ENCODE data around the gene DLGAP4.

The DLGAP4 gene

GRCh38 chr20:36434383-36434782 lies 128.2 kb downstream of the DLGAP4 start:
- H3K36me3 ChIP-seq (ENCODE audit: control insufficient read depth, insufficient read depth, low read length), result no peaks in the 10 kb centered on the region

GRCh38 chr20:36435124-36435523 lies 129.0 kb downstream of the DLGAP4 start:
- H3K27me3 ChIP-seq (ENCODE audit: control insufficient read depth, insufficient read depth, low read length, poor library complexity, severe bottlenecking), result no peaks in the 10 kb centered on the region
- WGBS, 2 experiments, result 93% methylated on average over 7 of the region's 7 CpGs
- no peak overlapping the region for H3K27ac ChIP-seq (ENCODE audit: insufficient read depth, low read depth, low read length, poor library complexity, severe bottlenecking)
- H3K9me3 ChIP-seq (ENCODE audit: control insufficient read depth, low read length), result no peaks in the 10 kb centered on the region
- H3K4me3 ChIP-seq (ENCODE audit: insufficient read depth, low read depth, low read length), result no peak overlapping the region
- H3K36me3 ChIP-seq (ENCODE audit: control insufficient read depth, insufficient read depth, low read length), result no peaks in the 10 kb centered on the region
- H3K4me1 ChIP-seq (ENCODE audit: control insufficient read depth, insufficient read depth, low read length), result no peaks in the 10 kb centered on the region

More at GRCh38 chr20:36434383-36434782, 128.2 kb downstream of the DLGAP4 start:
- Histone ChIP-seq H3K27ac (ENCODE audit: insufficient read depth, low read depth, low read length, poor library complexity, severe bottlenecking) (no peak overlapping the region), H3K4me3 (ENCODE audit: insufficient read depth, low read depth, low read length) (no peak overlapping the region), H3K9me3 (ENCODE audit: control insufficient read depth, low read length) (no peaks in the 10 kb centered on the region), H3K4me1 (ENCODE audit: control insufficient read depth, insufficient read depth, low read length) (no peaks in the 10 kb centered on the region), H3K27me3 (ENCODE audit: control insufficient read depth, insufficient read depth, low read length, poor library complexity, severe bottlenecking) (no peaks in the 10 kb centered on the region)
- 91 to 93% methylated on average over 2 of the region's 2 CpGs for WGBS, 2 experiments

- no peak overlapping the region for H3K4me3 ChIP-seq (ENCODE audit: insufficient read depth, low read depth, low read length)
- H3K27me3 ChIP-seq (ENCODE audit: control insufficient read depth, insufficient read depth, low read length, poor library complexity, severe bottlenecking), result no peaks in the 10 kb centered on the region
- no peak overlapping the region for H3K27ac ChIP-seq (ENCODE audit: insufficient read depth, low read depth, low read length, poor library complexity, severe bottlenecking)
- 64 to 65% methylated on average over 56 of the region's 56 CpGs for WGBS, 2 experiments
- no peaks in the 10 kb centered on the region for H3K4me1 ChIP-seq (ENCODE audit: control insufficient read depth, insufficient read depth, low read length)
- H3K9me3 ChIP-seq (ENCODE audit: control insufficient read depth, low read length), result no peaks in the 10 kb centered on the region
- H3K36me3 ChIP-seq (ENCODE audit: control insufficient read depth, insufficient read depth, low read length), result no peaks in the 10 kb centered on the region
These were observed 129.7 kb downstream of the DLGAP4 start for GRCh38 chr20:36435592-36436541.

GRCh38 chr20:36439040-36439730 lies 133.0 kb downstream of the DLGAP4 start:
- Histone ChIP-seq H3K27me3 (ENCODE audit: control insufficient read depth, insufficient read depth, low read length, poor library complexity, severe bottlenecking) (no peaks in the 10 kb centered on the region), H3K9me3 (ENCODE audit: control insufficient read depth, low read length) (no peaks in the 10 kb centered on the region)
- WGBS, 2 experiments, result 42 to 44% methylated on average over 9 of the region's 9 CpGs

GRCh38 chr20:36439731-36440072 lies 133.6 kb downstream of the DLGAP4 start:
- H3K4me3 ChIP-seq (ENCODE audit: insufficient read depth, low read depth, low read length), result no peak overlapping the region
- 45 to 49% methylated on average over 7 of the region's 7 CpGs for WGBS, 2 experiments
- no peaks in the 10 kb centered on the region for H3K36me3 ChIP-seq (ENCODE audit: control insufficient read depth, insufficient read depth, low read length)
- H3K27ac ChIP-seq (ENCODE audit: insufficient read depth, low read depth, low read length, poor library complexity, severe bottlenecking), result no peak overlapping the region
- no peaks in the 10 kb centered on the region for H3K9me3 ChIP-seq (ENCODE audit: control insufficient read depth, low read length)
- no peaks in the 10 kb centered on the region for H3K4me1 ChIP-seq (ENCODE audit: control insufficient read depth, insufficient read depth, low read length)
- H3K27me3 ChIP-seq (ENCODE audit: control insufficient read depth, insufficient read depth, low read length, poor library complexity, severe bottlenecking), result no peaks in the 10 kb centered on the region

More at GRCh38 chr20:36439040-36439730, 133.0 kb downstream of the DLGAP4 start:
- Histone ChIP-seq H3K4me1 (ENCODE audit: control insufficient read depth, insufficient read depth, low read length) (no peaks in the 10 kb centered on the region), H3K27ac (ENCODE audit: insufficient read depth, low read depth, low read length, poor library complexity, severe bottlenecking) (no peak overlapping the region), H3K4me3 (ENCODE audit: insufficient read depth, low read depth, low read length) (no peak overlapping the region), H3K36me3 (ENCODE audit: control insufficient read depth, insufficient read depth, low read length) (no peaks in the 10 kb centered on the region)

- Histone ChIP-seq H3K4me3 (ENCODE audit: insufficient read depth, low read depth, low read length) (no peak overlapping the region), H3K27me3 (ENCODE audit: control insufficient read depth, insufficient read depth, low read length, poor library complexity, severe bottlenecking) (no peaks in the 10 kb centered on the region), H3K27ac (ENCODE audit: insufficient read depth, low read depth, low read length, poor library complexity, severe bottlenecking) (no peak overlapping the region), H3K9me3 (ENCODE audit: control insufficient read depth, low read length) (no peaks in the 10 kb centered on the region), H3K36me3 (ENCODE audit: control insufficient read depth, insufficient read depth, low read length) (no peaks in the 10 kb centered on the region), H3K4me1 (ENCODE audit: control insufficient read depth, insufficient read depth, low read length) (no peaks in the 10 kb centered on the region)
- WGBS, 2 experiments, result 85 to 89% methylated on average over 11 of the region's 11 CpGs
These were observed 134.4 kb downstream of the DLGAP4 start for GRCh38 chr20:36440370-36441026.

- Histone ChIP-seq H3K9me3 (ENCODE audit: control insufficient read depth, low read length) (no peaks in the 10 kb centered on the region), H3K36me3 (ENCODE audit: control insufficient read depth, insufficient read depth, low read length) (no peaks in the 10 kb centered on the region), H3K4me3 (ENCODE audit: insufficient read depth, low read depth, low read length) (no peak overlapping the region), H3K27ac (ENCODE audit: insufficient read depth, low read depth, low read length, poor library complexity, severe bottlenecking) (no peak overlapping the region), H3K27me3 (ENCODE audit: control insufficient read depth, insufficient read depth, low read length, poor library complexity, severe bottlenecking) (no peaks in the 10 kb centered on the region), H3K4me1 (ENCODE audit: control insufficient read depth, insufficient read depth, low read length) (no peaks in the 10 kb centered on the region)
- WGBS, 2 experiments, result 76 to 80% methylated on average over 5 of the region's 5 CpGs
These were observed 134.9 kb downstream of the DLGAP4 start for GRCh38 chr20:36441027-36441414.

- H3K4me1 ChIP-seq (ENCODE audit: control insufficient read depth, insufficient read depth, low read length), result no peaks in the 10 kb centered on the region
- WGBS, 2 experiments, result 82 to 87% methylated on average over 7 of the region's 7 CpGs
These were observed 135.3 kb downstream of the DLGAP4 start for GRCh38 chr20:36441416-36441815.

GRCh38 chr20:36445847-36446246 lies 139.7 kb downstream of the DLGAP4 start:
- 75 to 94% methylated on average over 1 of the region's 1 CpG for WGBS, 2 experiments
- no peak overlapping the region for H3K27ac ChIP-seq (ENCODE audit: insufficient read depth, low read depth, low read length, poor library complexity, severe bottlenecking)
- H3K9me3 ChIP-seq (ENCODE audit: control insufficient read depth, low read length), result no peaks in the 10 kb centered on the region
- no peaks in the 10 kb centered on the region for H3K4me1 ChIP-seq (ENCODE audit: control insufficient read depth, insufficient read depth, low read length)
- no peaks in the 10 kb centered on the region for H3K36me3 ChIP-seq (ENCODE audit: control insufficient read depth, insufficient read depth, low read length)
- H3K27me3 ChIP-seq (ENCODE audit: control insufficient read depth, insufficient read depth, low read length, poor library complexity, severe bottlenecking), result no peaks in the 10 kb centered on the region
- no peak overlapping the region for H3K4me3 ChIP-seq (ENCODE audit: insufficient read depth, low read depth, low read length)

More at GRCh38 chr20:36441416-36441815, 135.3 kb downstream of the DLGAP4 start:
- no peak overlapping the region for H3K4me3 ChIP-seq (ENCODE audit: insufficient read depth, low read depth, low read length)
- no peaks in the 10 kb centered on the region for H3K27me3 ChIP-seq (ENCODE audit: control insufficient read depth, insufficient read depth, low read length, poor library complexity, severe bottlenecking)
- H3K36me3 ChIP-seq (ENCODE audit: control insufficient read depth, insufficient read depth, low read length), result no peaks in the 10 kb centered on the region
- no peak overlapping the region for H3K27ac ChIP-seq (ENCODE audit: insufficient read depth, low read depth, low read length, poor library complexity, severe bottlenecking)
- H3K9me3 ChIP-seq (ENCODE audit: control insufficient read depth, low read length), result no peaks in the 10 kb centered on the region

GRCh38 chr20:36446557-36446956 lies 140.4 kb downstream of the DLGAP4 start:
- no peaks in the 10 kb centered on the region for H3K4me1 ChIP-seq (ENCODE audit: control insufficient read depth, insufficient read depth, low read length)
- H3K36me3 ChIP-seq (ENCODE audit: control insufficient read depth, insufficient read depth, low read length), result no peaks in the 10 kb centered on the region
- no peak overlapping the region for H3K27ac ChIP-seq (ENCODE audit: insufficient read depth, low read depth, low read length, poor library complexity, severe bottlenecking)
- H3K9me3 ChIP-seq (ENCODE audit: control insufficient read depth, low read length), result no peaks in the 10 kb centered on the region
- WGBS, 2 experiments, result 93 to 95% methylated on average over 17 of the region's 17 CpGs
- H3K4me3 ChIP-seq (ENCODE audit: insufficient read depth, low read depth, low read length), result no peak overlapping the region
- no peaks in the 10 kb centered on the region for H3K27me3 ChIP-seq (ENCODE audit: control insufficient read depth, insufficient read depth, low read length, poor library complexity, severe bottlenecking)
